Epidermal melanocyte (primary cell): Measurements from ENCODE around the gene CHEK1.
A peak's percentile ranks its signal among the peaks of the same experiment; 100 is the strongest.

ENCODE experiments used
- DNase-seq: peaks from one replicate; pipeline ENCODE4 v3.0.0; 2011; ENCODE audit warnings: low spot score; ENCODE audit not compliant: insufficient read length

The CHEK1 gene

GRCh38 chr11:125625630-125626287 is 796 bp downstream of the CHEK1 start:
- DNase-seq: peak; percentile 54

DNA sequence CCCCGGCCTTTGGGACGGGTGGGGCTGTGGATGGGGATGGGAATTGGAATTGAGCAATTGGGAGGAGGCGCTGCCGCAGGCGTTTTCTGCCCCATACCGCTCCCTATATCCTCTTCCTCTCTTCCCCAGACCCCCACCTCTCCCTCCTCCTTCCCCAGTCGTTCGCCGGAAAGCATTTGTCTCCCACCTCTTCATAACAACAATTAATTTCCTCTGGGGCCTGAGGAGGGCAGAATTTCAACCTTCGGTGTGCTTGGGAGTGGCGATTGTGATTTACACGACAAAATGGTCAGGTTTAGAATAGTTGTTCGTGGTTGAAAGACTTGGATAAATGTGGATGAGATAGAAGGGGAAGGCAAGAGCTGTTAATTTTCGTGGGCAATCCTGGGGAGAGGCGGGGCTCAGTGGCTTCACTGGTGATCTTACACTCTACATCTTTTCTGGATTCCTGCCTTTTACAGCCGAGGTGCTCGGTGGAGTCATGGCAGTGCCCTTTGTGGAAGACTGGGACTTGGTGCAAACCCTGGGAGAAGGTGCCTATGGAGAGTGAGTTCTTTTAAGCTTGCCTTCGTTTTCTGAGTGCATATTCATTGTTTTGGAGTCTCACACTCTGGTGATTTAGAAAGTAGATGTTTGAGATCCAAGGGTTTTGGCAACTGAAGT is 1.5 kb downstream of the CHEK1 start:
- DNase-seq: no peak

DNA sequence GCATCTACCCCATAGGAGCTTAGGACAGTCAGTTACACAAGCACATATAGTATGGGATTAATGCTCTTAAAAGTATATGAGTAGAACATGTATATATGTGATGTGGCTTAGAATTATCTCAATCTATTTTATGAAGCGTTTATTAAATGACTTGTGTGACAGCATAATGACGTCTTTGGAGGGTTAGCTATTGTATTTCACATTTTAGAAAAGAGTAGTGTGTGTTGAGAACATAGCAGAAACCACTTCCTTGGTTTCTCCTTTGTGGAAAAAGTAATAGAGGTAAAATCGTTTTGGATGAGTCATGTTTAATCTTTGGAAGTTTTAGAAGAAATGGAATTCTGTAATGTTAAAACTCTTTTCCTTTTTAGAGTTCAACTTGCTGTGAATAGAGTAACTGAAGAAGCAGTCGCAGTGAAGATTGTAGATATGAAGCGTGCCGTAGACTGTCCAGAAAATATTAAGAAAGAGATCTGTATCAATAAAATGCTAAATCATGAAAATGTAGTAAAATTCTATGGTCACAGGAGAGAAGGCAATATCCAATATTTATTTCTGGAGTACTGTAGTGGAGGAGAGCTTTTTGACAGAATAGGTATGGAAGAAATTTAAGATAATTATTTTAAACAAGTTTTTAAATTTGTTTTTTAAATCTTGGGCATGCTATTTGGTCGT is 2.4 kb downstream of the CHEK1 start:
- no peak for DNase-seq

- no peak for DNase-seq
Measured at GRCh38 chr11:125637840-125638239, 12.9 kb downstream of the CHEK1 start.

- no peak for DNase-seq
Measured at GRCh38 chr11:125638315-125638714, 13.4 kb downstream of the CHEK1 start.

DNA sequence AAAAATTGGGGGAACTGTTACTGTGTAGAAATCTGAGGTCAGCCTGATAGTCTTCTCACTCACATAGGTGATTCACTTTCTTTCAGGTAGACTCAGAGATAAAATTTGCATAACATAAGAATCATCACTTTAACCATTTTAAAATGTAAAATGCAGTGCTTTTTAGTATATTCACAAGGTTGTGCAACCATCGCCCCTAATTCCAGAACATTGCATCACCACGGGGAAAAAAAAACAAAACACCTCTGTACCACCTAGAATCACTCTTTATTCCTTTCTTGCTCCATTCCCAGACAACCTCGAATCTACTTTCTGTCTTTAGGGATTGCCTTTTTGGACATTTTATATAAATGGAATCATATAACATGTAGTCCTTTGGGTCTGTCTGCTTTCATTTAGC is 20.9 kb downstream of the CHEK1 start:
- no peak for DNase-seq

- DNase-seq: no peak
Measured at GRCh38 chr11:125649465-125650166, 24.7 kb downstream of the CHEK1 start.

- DNase-seq: no peak
Measured at GRCh38 chr11:125662689-125663088, 37.7 kb downstream of the CHEK1 start.

GRCh38 chr11:125663910-125664309 is 38.9 kb downstream of the CHEK1 start:
- DNase-seq: no peak

- DNase-seq: no peak
Measured at GRCh38 chr11:125667151-125667550, 42.2 kb downstream of the CHEK1 start.

GRCh38 chr11:125670172-125670571 is 45.2 kb downstream of the CHEK1 start:
- DNase-seq: no peak

- no peak for DNase-seq
Measured at GRCh38 chr11:125671561-125671960, 46.6 kb downstream of the CHEK1 start.

DNA sequence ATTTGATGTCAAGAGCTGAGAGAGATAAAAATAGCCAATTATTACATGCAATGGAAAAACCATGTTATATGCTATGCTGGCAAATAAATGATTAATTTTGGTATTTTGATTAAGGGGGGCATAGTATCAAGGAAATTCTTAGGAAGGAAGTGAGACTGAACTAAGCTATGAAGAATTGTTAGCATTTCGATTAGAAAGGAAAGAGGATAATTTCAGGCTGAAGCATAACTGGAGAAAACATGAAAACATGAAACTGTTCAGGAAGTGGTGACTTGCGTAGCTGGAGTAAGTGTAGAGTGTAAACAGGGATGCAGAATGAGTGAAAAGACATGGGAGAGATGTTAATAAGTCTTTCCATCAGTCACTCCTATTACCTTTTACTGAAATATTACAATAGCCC is 49.2 kb downstream of the CHEK1 start:
- no peak for DNase-seq

DNA sequence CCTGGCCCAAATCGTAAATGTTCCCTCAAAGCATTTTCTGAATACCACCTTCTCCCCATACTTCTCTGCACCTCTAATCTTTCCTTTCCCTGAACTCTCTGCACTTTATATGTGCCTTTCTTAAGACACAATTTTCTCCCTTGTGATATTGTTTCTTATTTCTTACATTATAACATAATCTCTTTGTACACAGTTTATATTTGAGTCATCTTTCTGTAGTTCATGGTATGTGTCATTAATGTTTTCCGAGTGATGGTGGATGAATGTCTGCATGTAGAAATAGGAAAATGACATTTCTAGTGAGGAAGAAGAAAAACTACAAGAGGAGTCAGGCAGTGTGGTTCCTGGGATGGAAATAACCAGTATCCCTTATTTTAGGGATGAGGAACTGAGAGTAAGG is 50.2 kb downstream of the CHEK1 start:
- no peak for DNase-seq

DNA sequence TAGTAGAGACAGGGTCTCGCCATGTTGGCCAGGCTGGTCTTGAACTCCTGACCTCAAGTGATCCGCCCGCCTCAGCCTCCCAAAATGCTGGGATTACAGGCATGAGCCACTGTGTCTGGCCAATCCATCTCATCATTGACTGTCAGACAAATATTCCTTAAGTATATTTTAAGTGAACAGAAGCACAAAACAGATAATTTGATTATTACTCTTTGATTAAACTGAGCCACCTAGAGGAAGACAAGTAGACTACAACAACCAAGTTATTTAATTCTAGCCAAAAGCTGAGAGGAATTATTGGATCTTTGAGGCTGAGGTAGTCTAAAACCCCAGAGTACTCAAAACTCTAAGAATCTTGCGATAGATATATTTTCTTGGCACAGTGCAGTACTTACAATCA is 54.4 kb downstream of the CHEK1 start:
- DNase-seq: no peak

DNA sequence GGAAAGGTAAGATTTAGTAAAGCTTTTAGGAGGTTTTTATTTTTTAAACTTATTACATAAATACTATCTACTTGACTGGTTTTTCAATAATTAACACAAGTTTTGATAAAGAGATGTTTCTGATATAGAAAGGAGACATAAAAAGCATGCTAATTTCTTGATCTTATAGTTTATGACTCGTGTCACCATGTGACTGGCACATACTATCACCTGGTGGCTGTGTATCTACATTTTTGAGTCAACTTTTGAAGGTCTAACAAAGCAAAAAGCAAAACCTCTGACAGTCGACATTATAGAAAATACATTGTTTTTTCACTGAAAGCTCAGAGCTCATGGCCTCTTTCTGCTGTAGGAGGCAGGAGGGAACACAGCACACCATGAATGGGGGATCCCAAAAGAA is 54.9 kb downstream of the CHEK1 start:
- no peak for DNase-seq

- no peak for DNase-seq
Measured at GRCh38 chr11:125680747-125681146, 55.8 kb downstream of the CHEK1 start, which contains the start of gene ACRV1. Gene ACRV1, minus strand, starts transcription at chr11:125680847. Its CDS starts 67 bp downstream, at chr11:125680780.

GRCh38 chr11:125685228-125685627 is 60.3 kb downstream of the CHEK1 start:
- DNase-seq: no peak

DNA sequence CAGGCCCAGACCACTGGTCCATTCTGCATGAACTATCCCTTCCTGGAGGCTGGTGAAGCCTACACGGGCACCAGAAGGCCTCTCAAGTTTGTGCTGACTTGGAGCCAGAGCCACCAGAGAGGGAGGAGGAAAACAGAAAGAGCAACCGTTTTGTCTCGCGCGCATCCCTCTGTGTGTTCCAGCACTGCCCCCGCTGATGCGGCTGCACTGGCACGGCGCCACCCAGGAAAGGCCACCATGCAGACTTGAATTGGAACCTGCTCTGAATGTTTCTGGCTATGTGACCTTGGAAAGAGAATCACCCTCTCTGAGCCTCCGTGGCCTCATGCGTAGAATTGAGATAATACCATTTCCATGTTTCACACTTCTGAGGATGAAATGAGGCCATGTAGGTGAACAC is 63.1 kb downstream of the CHEK1 start:
- DNase-seq: no peak

DNA sequence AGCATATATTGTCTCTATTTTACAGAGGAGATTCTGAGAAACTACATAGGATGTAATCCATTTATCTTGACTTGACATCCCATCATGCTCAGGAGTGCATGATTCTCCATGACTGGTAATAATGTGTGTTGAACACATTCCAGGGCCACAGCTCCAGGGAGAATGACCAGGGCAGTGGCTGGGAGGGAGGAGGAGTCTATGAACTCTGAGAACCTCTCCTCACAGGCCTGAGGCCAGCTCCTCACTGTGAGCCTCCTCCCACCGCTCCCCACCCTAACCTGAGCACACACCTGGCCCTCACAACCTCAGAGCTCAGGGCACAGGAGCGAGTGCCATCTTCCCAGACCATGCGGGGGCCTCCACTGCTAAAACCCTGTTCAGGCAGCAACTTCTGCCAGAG is 63.7 kb downstream of the CHEK1 start:
- DNase-seq: no peak

GRCh38 chr11:125689274-125689859 is 64.4 kb downstream of the CHEK1 start:
- no peak for DNase-seq

- DNase-seq: no peak
Measured at GRCh38 chr11:125690006-125690405, 65.0 kb downstream of the CHEK1 start.
